GM12878 (cell line): Measurements from ENCODE around the gene HNRNPM. TPM values are rescaled to one million over a fixed set of nuclear protein-coding genes. Genes with fewer than 3 reads are reported as not detected.

ENCODE experiments used
- BRCA1 ChIP-seq: IDR thresholded peaks from 2 replicates; pipeline ENCODE4 v1.6.1; 2011; ENCODE audit warnings: low read depth, low read length, improper control_type of control experiment
- CEBPB ChIP-seq, 2 experiments: fragments of 150-350 bp in 1 of 2; IDR thresholded peaks; 2 replicates each; pipeline ENCODE4 v1.6.1; 2012 to 2014; ENCODE audit warnings: low read depth in 2 of 2, low read length in 2 of 2, borderline replicate concordance in 1 of 2, inconsistent platforms in 1 of 2
- CEBPZ ChIP-seq: fragments of 150-350 bp; IDR thresholded peaks from 2 replicates; pipeline ENCODE4 v1.6.1; 2016; ENCODE audit warnings: low read depth, low read length
- ESRRA ChIP-seq: IDR thresholded peaks from 2 replicates; pipeline ENCODE4 v1.6.1; 2012; ENCODE audit warnings: mild to moderate bottlenecking, low read length, improper control_type of control experiment
- JUNB ChIP-seq: IDR thresholded peaks from 2 replicates; pipeline ENCODE4 v1.6.1; 2016; ENCODE audit warnings: antibody characterized with exemption, mild to moderate bottlenecking
- KDM1A ChIP-seq: fragments of 200-600 bp; sonication (generic); IDR thresholded peaks from 2 replicates; pipeline ENCODE4 v1.6.1; 2016; ENCODE audit warnings: borderline replicate concordance
- MXI1 ChIP-seq: fragments of 150-350 bp; IDR thresholded peaks from 2 replicates; pipeline ENCODE4 v1.6.1; 2011; ENCODE audit warnings: low read depth, mild to moderate bottlenecking, inconsistent platforms, low read length, improper control_type of control experiment
- MYC ChIP-seq: IDR thresholded peaks from 2 replicates; pipeline ENCODE4 v1.6.1; 2011; ENCODE audit warnings: mild to moderate bottlenecking, low read length, moderate library complexity, inconsistent platforms; ENCODE audit not compliant: insufficient read depth, insufficient replicate concordance, insufficient read length, severe bottlenecking
- NFYB ChIP-seq: IDR thresholded peaks from 2 replicates; pipeline ENCODE4 v1.6.1; 2011; ENCODE audit warnings: low read depth, mild to moderate bottlenecking, low read length, improper control_type of control experiment, moderate library complexity; ENCODE audit not compliant: insufficient read depth
- PAX8 ChIP-seq: fragments of 450-650 bp; IDR thresholded peaks from 2 replicates; pipeline ENCODE4 v1.6.1; 2017; ENCODE audit warnings: mild to moderate bottlenecking, moderate library complexity
- PBX3 ChIP-seq: IDR thresholded peaks from 2 replicates; pipeline ENCODE4 v1.6.1; 2011; ENCODE audit warnings: mild to moderate bottlenecking, low read depth, low read length, moderate library complexity; ENCODE audit not compliant: insufficient replicate concordance
- RB1 ChIP-seq: fragments of 450-650 bp; formaldehyde crosslinking; IDR thresholded peaks from 2 replicates; pipeline ENCODE4 v1.6.1; 2017; ENCODE audit warnings: mild to moderate bottlenecking, borderline replicate concordance
- SIN3A ChIP-seq: IDR thresholded peaks from 2 replicates; pipeline ENCODE4 v1.6.1; 2012; ENCODE audit warnings: low read depth, low read length, improper control_type of control experiment
- SMAD5 ChIP-seq: IDR thresholded peaks from 2 replicates; pipeline ENCODE4 v1.6.1; 2016; ENCODE audit warnings: antibody characterized with exemption, low read depth
- USF1 ChIP-seq: IDR thresholded peaks from 2 replicates; pipeline ENCODE4 v1.6.1; 2011; ENCODE audit warnings: borderline replicate concordance, low read depth, mild to moderate bottlenecking, moderate library complexity, mixed read lengths, low read length; ENCODE audit not compliant: insufficient read depth; ENCODE audit errors: extremely low read length
- ZBTB40 ChIP-seq: fragments of 450-650 bp; IDR thresholded peaks from 2 replicates; pipeline ENCODE4 v1.6.1; 2016; ENCODE audit warnings: mild to moderate bottlenecking, moderate library complexity, borderline replicate concordance
- ZNF207 ChIP-seq: fragments of 450-650 bp; IDR thresholded peaks from 2 replicates; pipeline ENCODE4 v1.6.1; 2014; ENCODE audit warnings: antibody characterized with exemption, mild to moderate bottlenecking, borderline replicate concordance
- ZNF217 ChIP-seq: fragments of 450-650 bp; IDR thresholded peaks from 2 replicates; pipeline ENCODE4 v1.6.1; 2017; ENCODE audit warnings: antibody characterized with exemption, mild to moderate bottlenecking
- ZSCAN29 ChIP-seq: fragments of 450-650 bp; IDR thresholded peaks from 2 replicates; pipeline ENCODE4 v1.6.1; 2017; ENCODE audit warnings: mild to moderate bottlenecking, moderate library complexity
- polyA plus RNA-seq, 11 experiments: library from polyadenylated mRNA; depleted of rRNA in 4 of 11; unstranded in 6 of 11; stranded (reverse) in 5 of 11; fragments of >200 nt; fragmentation: Nextera tagmentation in 4 of 11; fragmentation: Illumina TruSeq in 1 of 11; extraction: Ambion mirVana in 4 of 11; extraction: Trizol in 1 of 11; gene quantifications; 1 replicate in 1 of 11; 2 replicates in 10 of 11; pipeline versions ENCODE4 v1.2.1 to v1.2.3, GENCODE V29; 2011 to 2016; ENCODE audit warnings: inconsistent platforms in 2 of 11, missing spikeins in 2 of 11, low read depth in 1 of 11
- total RNA-seq, 4 experiments: library from RNA; depleted of rRNA in 3 of 4; stranded (reverse); fragments of >200 nt in 3 of 4; fragmentation: Illumina TruSeq in 1 of 4; extraction: Trizol in 1 of 4; gene quantifications; 2 replicates each; pipeline versions ENCODE4 v1.2.1 to v1.2.3, GENCODE V29; 2013 to 2021

The HNRNPM gene
- total and polyA plus RNA-seq, 10 of the 15 experiments (the other 5 are each of a cell fraction or from before 2014, with no cell fraction given) = 14.3 to 415 (median 198) TPM

GRCh38 chr19:8473648-8474476 is 29.1 kb downstream of the HNRNPM start (continued):
- TF ChIP-seq SMAD5 (no peak), SIN3A (no peak), RB1 (0 out of 2 replicates have a peak, but pooled peaks have one; percentile 37), CEBPZ (no peak), KDM1A (no peak), ESRRA (no peak), USF1 (no peak), ZNF207 (no peak), BRCA1 (no peak), CEBPB (IDR thresholded peaks at IDR 0.05; ENCODE audit: borderline replicate concordance in 1 of 2, low read depth in 2 of 2, low read length in 2 of 2) (no peak), ZNF217 (no peak), NFYB (no peak), PBX3 (peak; percentile 34), ZSCAN29 (no peak), JUNB (peak; percentile 38), ZBTB40 (no peak), MYC (no peak), PAX8 (no peak), MXI1 (peak; percentile 42; the same call in 1 of the 2 replicates)
